Nephron progenitor cell (in vitro differentiated cells): Measurements from ENCODE around the gene ZNF791.

Experiments used
- DNase-seq: peaks from one replicate; pipeline ENCODE4 v3.0.0; 2021
- H3K27ac Mint-ChIP-seq: 2 replicates; pipeline ENCODE4 v1.8.0; 2021; ENCODE audit warnings: mild to moderate bottlenecking, moderate library complexity, mixed read lengths
- H3K27me3 Mint-ChIP-seq: 2 replicates; pipeline ENCODE4 v1.8.0; 2021; ENCODE audit warnings: mild to moderate bottlenecking, low read depth, mixed read lengths; ENCODE audit not compliant: poor library complexity
- H3K36me3 Mint-ChIP-seq: 2 replicates; pipeline ENCODE4 v1.8.0; 2021; ENCODE audit warnings: low read depth, mixed read lengths
- H3K4me1 Mint-ChIP-seq: 2 replicates; pipeline ENCODE4 v1.8.0; 2021; ENCODE audit warnings: mixed read lengths
- H3K4me3 Mint-ChIP-seq: 2 replicates; pipeline ENCODE4 v1.8.0; 2021; ENCODE audit warnings: mild to moderate bottlenecking, moderate library complexity, mixed read lengths
- H3K9me3 Mint-ChIP-seq: 2 replicates; pipeline ENCODE4 v1.8.0; 2021; ENCODE audit warnings: mild to moderate bottlenecking, moderate library complexity, mixed read lengths
- TF ChIP-seq, protein P1 (sequence below): fragments of 200-600 bp; sonication (generic); IDR thresholded peaks from 2 replicates; pipeline ENCODE4 v1.5.0; 2021; ENCODE audit warnings: antibody characterized with exemption

ZNF791 gene

DNA sequence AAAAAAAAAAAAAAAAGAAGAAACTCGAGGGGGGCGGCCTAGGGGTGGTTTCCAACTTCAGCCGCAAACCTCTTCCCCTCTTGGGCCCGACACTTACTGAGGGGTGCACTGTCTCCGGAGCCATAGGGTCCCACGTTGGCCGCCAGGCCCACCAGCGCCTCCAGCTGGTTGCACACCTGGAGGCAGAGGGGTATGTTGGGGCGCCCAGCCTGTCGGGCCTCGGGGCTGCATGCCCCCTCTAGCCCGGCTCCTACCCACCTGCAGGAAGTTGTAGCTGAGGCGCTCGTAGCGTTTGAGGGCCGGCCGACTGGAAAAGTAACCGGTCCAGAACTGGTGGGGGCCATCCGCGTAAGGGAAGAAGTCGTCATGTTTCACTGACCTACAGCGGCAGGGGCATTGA is 47.2 kb downstream of the ZNF791 start:
- no peak overlapping the region for H3K27ac Mint-ChIP-seq
- TF ChIP-seq, protein P1, sequence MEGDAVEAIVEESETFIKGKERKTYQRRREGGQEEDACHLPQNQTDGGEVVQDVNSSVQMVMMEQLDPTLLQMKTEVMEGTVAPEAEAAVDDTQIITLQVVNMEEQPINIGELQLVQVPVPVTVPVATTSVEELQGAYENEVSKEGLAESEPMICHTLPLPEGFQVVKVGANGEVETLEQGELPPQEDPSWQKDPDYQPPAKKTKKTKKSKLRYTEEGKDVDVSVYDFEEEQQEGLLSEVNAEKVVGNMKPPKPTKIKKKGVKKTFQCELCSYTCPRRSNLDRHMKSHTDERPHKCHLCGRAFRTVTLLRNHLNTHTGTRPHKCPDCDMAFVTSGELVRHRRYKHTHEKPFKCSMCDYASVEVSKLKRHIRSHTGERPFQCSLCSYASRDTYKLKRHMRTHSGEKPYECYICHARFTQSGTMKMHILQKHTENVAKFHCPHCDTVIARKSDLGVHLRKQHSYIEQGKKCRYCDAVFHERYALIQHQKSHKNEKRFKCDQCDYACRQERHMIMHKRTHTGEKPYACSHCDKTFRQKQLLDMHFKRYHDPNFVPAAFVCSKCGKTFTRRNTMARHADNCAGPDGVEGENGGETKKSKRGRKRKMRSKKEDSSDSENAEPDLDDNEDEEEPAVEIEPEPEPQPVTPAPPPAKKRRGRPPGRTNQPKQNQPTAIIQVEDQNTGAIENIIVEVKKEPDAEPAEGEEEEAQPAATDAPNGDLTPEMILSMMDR, result no peak
- H3K36me3 Mint-ChIP-seq, result peaks cover 51% of the 10 kb centered on the region
- no peak overlapping the region for H3K4me3 Mint-ChIP-seq
- H3K9me3 Mint-ChIP-seq, result no peaks in the 10 kb centered on the region
- H3K27me3 Mint-ChIP-seq, result no peaks in the 10 kb centered on the region
- DNase-seq, result no peak
- H3K4me1 Mint-ChIP-seq, result peaks cover 13% of the 10 kb centered on the region

DNA sequence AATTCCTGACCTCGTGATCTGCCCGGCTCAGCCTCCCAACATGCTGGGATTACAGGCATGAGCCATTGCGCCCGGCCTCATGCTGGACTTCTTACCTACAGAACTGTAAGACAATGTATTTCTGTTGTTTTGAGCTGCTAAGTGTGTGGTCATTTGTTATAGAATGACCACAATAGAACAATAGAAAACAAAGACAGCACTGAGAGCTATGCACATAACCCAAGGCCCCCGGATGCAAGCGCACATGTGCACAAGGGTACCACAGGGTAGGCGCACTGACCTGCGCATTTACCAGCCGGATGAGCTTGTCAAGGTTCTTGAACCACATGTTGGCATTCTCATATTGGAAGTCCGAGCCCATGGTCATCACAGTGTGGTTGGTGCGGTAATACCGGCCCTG is 50.3 kb downstream of the ZNF791 start:
- no peaks in the 10 kb centered on the region for H3K9me3 Mint-ChIP-seq

DNA sequence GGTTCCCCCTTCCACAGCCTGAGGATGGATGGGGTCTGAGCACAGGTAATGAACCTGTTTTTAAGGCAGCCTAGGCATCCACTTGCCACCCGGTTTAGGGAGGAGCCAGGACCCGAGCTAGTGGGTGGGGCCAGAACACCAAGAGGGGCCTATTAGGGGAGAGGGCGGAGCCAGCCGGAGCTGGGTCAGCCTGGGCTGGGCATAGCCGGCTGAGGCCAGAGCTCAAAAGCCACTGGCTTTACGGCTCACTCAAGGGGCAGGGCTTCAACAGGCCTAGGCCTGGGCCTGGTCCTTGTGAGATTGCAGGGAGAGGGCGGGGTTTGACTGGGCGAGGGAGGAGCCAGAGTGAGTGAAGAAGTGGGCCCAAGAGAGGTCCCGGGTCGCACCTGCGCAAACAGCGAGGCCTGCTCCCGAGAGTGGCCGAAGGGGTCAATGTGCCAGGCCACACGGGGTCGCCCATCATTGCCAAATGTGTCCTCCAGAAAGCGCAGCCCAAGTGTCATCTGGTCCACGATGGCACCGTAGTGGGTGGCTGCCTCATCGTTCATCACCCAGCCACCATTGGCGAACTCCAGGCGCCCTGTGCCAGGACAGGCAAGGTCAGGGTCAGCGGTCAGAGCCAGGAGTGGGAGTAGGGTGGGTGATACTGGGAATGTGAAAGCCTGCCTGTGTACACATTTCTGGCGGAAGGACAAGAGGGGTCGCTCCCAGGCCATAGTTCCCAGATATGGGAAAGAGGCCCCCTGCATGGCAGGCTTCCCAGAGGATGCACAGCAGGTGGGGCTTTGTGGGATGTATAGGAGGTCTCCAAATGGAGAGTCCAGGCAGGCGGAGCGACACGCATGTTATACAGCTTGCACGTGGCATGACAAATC is 53.9 kb downstream of the ZNF791 start:
- Mint-ChIP-seq H3K9me3 (no peaks in the 10 kb centered on the region), H3K4me3 (peak overlapping the region; percentile 97), H3K36me3 (peaks cover 20% of the 10 kb centered on the region), H3K27ac (no peak overlapping the region), H3K27me3 (peaks cover 4% of the 10 kb centered on the region), H3K4me1 (peaks cover 50% of the 10 kb centered on the region)
- DNase-seq, result peak; percentile 52
- TF ChIP-seq, protein P1, result no peak

More for the DNA sequence above, 50.3 kb downstream of the ZNF791 start:
- peaks cover 4% of the 10 kb centered on the region for H3K27me3 Mint-ChIP-seq
- H3K4me1 Mint-ChIP-seq, result peaks cover 19% of the 10 kb centered on the region
- peaks cover 41% of the 10 kb centered on the region for H3K36me3 Mint-ChIP-seq
- no peak for DNase-seq
- H3K27ac Mint-ChIP-seq, result no peak overlapping the region
- no peak overlapping the region for H3K4me3 Mint-ChIP-seq
- TF ChIP-seq, protein P1, result no peak

DNA sequence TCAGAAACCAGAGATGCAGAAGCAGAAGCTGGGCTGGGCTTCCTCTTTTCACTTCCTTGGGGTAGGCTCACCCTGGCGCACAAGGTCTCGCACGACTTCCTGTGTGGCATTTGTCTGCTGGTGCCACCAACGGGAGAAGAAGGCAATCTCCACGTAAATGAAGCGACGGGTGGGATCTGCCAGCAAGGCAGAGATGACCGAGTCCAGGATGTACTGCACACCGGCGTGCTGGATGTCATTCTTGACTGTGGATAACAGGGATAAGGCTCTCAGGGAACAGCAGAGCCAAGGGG is 54.5 kb downstream of the ZNF791 start:
- no peak for DNase-seq
- Mint-ChIP-seq H3K4me1 (peaks cover 56% of the 10 kb centered on the region), H3K36me3 (peaks cover 14% of the 10 kb centered on the region), H3K4me3 (peak overlapping the region; percentile 97), H3K27me3 (peaks cover 4% of the 10 kb centered on the region), H3K27ac (no peak overlapping the region), H3K9me3 (no peaks in the 10 kb centered on the region)
- TF ChIP-seq, protein P1, result no peak

DNA sequence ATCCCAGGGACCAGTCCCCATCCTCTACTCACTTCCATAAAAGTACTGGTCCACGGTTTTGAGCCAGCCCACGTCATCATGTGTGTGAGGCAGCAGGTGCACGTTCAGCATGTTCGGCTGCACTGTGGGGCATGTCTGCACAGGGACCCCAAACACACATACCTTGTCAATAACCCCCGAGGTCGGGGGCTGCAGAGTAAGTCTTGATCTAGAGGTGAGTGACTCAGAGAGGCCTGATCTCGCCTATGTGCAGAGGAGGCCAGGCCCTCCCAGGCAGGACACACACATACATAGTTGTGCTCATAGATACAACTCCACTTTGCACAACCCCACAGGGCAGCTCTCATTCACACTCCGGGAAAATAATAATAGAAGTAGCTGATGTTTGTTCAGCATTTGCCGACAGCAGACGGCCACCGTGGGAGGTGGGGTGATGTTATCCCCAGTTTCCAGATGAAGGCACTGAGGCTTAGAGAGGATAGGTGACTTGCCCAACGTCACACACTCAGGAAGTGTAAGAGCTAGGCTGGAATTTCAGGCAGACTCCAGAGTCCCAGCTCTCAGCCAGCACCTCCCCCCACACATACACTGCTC is 55.0 kb downstream of the ZNF791 start:
- H3K36me3 Mint-ChIP-seq, result peaks cover 11% of the 10 kb centered on the region
- no peaks in the 10 kb centered on the region for H3K9me3 Mint-ChIP-seq
- TF ChIP-seq, protein P1, result no peak
- peaks cover 62% of the 10 kb centered on the region for H3K4me1 Mint-ChIP-seq
- no peak overlapping the region for H3K27ac Mint-ChIP-seq
- no peak for DNase-seq
- peak overlapping the region; percentile 97 for H3K4me3 Mint-ChIP-seq
- H3K27me3 Mint-ChIP-seq, result peaks cover 4% of the 10 kb centered on the region
